Muscle layer of duodenum (tissue), 2 donors: Measurements from ENCODE around the gene PELI3.

Experiments
- H3K27ac ChIP-seq: one replicate; pipeline ENCODE4 v1.7.0; 2013; ENCODE audit warnings: mild to moderate bottlenecking, low read length
- H3K27me3 ChIP-seq: one replicate; pipeline ENCODE4 v1.7.0; 2013; ENCODE audit warnings: low read depth, mild to moderate bottlenecking, control low read depth, low read length
- H3K36me3 ChIP-seq, 2 donors: one replicate each; pipeline ENCODE4 v1.7.0; 2013; ENCODE audit warnings: low read length in 2 of 2, control low read depth in 1 of 2, mild to moderate bottlenecking in 1 of 2; ENCODE audit not compliant: insufficient read depth in 2 of 2, control insufficient read depth in 1 of 2
- H3K4me1 ChIP-seq, 2 donors: one replicate each; pipeline ENCODE4 v1.7.0; 2013; ENCODE audit warnings: low read length in 2 of 2, mild to moderate bottlenecking in 2 of 2, control low read depth in 1 of 2, moderate library complexity in 1 of 2; ENCODE audit not compliant: insufficient read depth in 2 of 2, control insufficient read depth in 1 of 2
- H3K4me3 ChIP-seq, 2 donors: one replicate each; pipeline ENCODE4 v1.7.0; 2013; ENCODE audit warnings: low read length in 2 of 2, low read depth in 1 of 2, mild to moderate bottlenecking in 1 of 2
- H3K9me3 ChIP-seq, 2 donors: one replicate each; pipeline ENCODE4 v1.7.0; 2013; ENCODE audit warnings: low read length in 2 of 2, control low read depth in 1 of 2, mild to moderate bottlenecking in 1 of 2; ENCODE audit not compliant: control insufficient read depth in 1 of 2
- donor health status: healthy.

PELI3 gene

GRCh38 chr11:66491315-66491935 lies 24.7 kb downstream of the PELI3 start:
- Histone ChIP-seq H3K4me1 (no peaks in the 10 kb centered on the region), H3K27me3 (no peaks in the 10 kb centered on the region), H3K36me3 (peaks cover 22 to 59% of the 10 kb centered on the region in 2 donors), H3K4me3 (no peak overlapping the region), H3K9me3 (no peaks in the 10 kb centered on the region), H3K27ac (no peak overlapping the region)

DNA sequence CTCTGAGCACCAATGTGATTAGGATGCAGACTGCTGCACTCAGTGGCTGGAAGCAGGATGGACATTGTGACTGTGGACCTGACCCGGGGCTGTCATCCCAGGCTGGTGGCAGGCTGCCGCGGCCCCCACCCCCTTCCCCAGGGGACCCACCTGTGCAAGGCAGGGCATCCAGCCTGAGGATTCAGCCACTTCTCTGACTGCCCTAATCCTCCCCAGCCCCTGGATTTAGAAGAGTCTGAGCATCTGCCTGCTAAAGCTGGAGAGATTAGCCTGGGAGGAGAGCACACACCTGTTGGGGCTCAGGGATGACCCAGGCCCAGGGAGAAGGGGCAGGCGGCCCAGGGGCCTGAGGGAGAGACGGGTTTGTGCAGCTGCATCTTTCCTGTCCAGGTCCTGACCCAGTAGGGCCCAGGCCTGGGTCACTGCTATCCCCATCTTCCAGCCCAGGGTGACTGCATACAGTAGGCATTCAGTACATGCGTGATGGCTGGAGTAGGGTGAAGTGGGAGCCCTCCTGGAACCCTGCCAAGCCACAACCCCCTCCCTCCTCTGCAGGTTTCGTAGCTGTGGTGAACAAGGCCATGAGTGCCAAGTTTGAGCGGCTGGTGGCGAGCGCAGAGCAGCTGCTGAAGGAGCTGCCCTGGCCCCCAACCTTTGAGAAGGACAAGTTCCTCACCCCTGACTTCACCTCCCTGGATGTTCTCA lies 25.6 kb downstream of the PELI3 start:
- Histone ChIP-seq H3K36me3 (peaks cover 19 to 59% of the 10 kb centered on the region in 2 donors), H3K4me1 (no peaks in the 10 kb centered on the region), H3K9me3 (no peaks in the 10 kb centered on the region), H3K4me3 (no peak overlapping the region), H3K27me3 (no peaks in the 10 kb centered on the region), H3K27ac (no peak overlapping the region)

DNA sequence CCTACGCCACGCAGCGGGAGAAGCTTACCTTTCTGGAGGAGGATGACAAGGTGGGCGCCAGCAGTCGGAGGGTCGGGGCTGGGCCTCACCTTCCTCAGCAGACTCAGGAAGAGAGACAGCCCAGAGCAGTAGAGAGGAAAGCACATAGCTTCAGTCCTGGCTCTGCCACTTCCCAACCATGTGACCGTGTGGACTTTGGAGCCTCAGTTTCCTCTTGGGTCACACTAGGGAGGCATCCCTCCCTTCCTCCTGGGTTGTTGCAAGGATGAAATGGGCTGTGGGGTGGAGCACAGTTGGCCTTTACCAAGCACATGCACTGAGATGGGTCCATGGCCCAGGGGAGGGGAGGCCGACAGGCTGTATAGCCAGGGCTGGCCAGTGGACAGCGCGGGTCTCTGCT lies 26.4 kb downstream of the PELI3 start:
- no peak overlapping the region for H3K4me3 ChIP-seq
- H3K27ac ChIP-seq, result no peak overlapping the region
- peaks cover 11 to 55% of the 10 kb centered on the region in 2 donors for H3K36me3 ChIP-seq
- H3K4me1 ChIP-seq, result no peaks in the 10 kb centered on the region
- no peaks in the 10 kb centered on the region for H3K9me3 ChIP-seq
- H3K27me3 ChIP-seq, result no peaks in the 10 kb centered on the region

- Histone ChIP-seq H3K36me3 (peaks cover 11 to 46% of the 10 kb centered on the region in 2 donors), H3K4me1 (no peaks in the 10 kb centered on the region), H3K27me3 (no peaks in the 10 kb centered on the region), H3K9me3 (no peaks in the 10 kb centered on the region), H3K4me3 (no peak overlapping the region), H3K27ac (no peak overlapping the region)
Observed at GRCh38 chr11:66494458-66494857, 27.8 kb downstream of the PELI3 start.

GRCh38 chr11:66494935-66495334 lies 28.2 kb downstream of the PELI3 start:
- Histone ChIP-seq H3K36me3 (peaks cover 11 to 42% of the 10 kb centered on the region in 2 donors), H3K27ac (no peak overlapping the region), H3K4me1 (no peaks in the 10 kb centered on the region), H3K9me3 (no peaks in the 10 kb centered on the region), H3K4me3 (no peak overlapping the region), H3K27me3 (no peaks in the 10 kb centered on the region)

DNA sequence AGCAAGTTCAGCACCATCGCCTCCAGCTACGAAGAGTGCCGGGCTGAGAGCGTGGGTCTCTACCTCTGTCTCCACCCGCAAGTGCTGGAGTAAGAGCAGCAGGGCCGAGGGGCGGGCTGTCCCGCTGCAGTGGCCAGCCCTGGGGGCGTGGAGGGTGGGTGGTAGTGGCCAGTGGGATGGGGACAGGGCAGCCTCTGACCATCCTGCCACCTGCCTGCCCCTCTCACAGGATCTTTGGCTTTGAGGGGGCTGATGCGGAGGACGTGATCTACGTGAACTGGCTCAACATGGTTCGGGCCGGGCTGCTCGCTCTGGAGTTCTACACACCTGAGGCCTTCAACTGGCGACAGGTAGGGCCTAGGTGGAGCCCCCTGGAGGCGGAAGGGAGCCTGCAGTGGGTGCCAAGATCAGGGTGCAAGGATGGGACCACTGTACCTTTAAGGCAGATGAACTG lies 28.7 kb downstream of the PELI3 start:
- H3K36me3 ChIP-seq, result peaks cover 11 to 45% of the 10 kb centered on the region in 2 donors
- no peaks in the 10 kb centered on the region for H3K4me1 ChIP-seq
- H3K27ac ChIP-seq, result no peak overlapping the region
- H3K9me3 ChIP-seq, result no peaks in the 10 kb centered on the region
- no peak overlapping the region for H3K4me3 ChIP-seq
- no peaks in the 10 kb centered on the region for H3K27me3 ChIP-seq

GRCh38 chr11:66497206-66497605 lies 30.5 kb downstream of the PELI3 start:
- Histone ChIP-seq H3K27me3 (no peaks in the 10 kb centered on the region), H3K4me3 (no peak overlapping the region), H3K9me3 (no peaks in the 10 kb centered on the region), H3K27ac (no peak overlapping the region), H3K36me3 (peaks cover 11 to 41% of the 10 kb centered on the region in 2 donors), H3K4me1 (no peaks in the 10 kb centered on the region)

DNA sequence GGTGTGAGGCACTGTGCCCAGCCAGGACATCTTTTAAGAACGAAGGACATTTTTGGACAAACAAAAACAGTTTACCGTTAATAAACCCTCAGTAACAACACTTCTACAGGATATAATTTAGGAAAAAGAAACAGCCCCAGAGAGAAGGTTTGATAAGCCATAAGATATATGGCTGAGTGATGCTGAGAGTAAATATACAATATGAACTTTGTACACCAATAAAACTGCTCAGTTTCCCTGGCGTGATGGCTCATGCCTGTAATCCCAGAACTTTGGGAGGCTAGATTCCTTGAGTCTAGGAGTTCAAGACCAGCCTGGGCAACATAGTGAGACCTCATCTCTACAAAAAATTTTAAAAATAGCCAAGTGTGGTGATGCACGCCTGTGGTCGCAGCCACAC lies 31.8 kb downstream of the PELI3 start:
- H3K4me3 ChIP-seq, result no peak overlapping the region
- H3K27me3 ChIP-seq, result no peaks in the 10 kb centered on the region
- no peaks in the 10 kb centered on the region for H3K9me3 ChIP-seq
- H3K4me1 ChIP-seq, result no peaks in the 10 kb centered on the region
- peaks cover 4 to 30% of the 10 kb centered on the region in 2 donors for H3K36me3 ChIP-seq
- no peak overlapping the region for H3K27ac ChIP-seq

DNA sequence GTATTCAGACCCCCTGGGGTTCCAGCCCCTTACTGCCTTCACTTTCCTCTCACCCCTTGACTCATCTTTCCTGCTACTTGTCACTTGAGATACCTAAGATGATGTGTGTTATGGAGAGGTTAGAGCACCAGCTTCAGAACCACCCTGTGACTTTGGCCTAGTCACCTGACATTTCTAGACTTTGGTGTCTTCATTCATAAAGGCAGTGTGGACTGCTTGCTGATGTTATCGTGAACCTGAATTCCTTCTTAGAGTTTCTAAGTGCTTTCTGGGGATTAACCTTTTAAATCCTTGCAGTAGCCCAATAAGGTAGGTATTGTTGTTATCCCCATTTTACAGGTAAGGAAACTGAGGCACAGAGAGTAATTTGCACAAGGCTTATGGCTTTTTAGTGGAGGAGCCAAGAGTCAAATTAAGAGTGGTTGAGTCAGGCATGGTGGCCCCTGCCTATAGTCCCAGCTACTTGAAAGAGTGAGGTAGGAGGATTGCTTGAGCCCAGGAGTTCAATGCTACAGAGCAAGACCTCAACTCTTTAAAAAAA lies 38.6 kb downstream of the PELI3 start:
- Histone ChIP-seq H3K4me1 (no peaks in the 10 kb centered on the region), H3K27me3 (no peaks in the 10 kb centered on the region), H3K4me3 (no peak overlapping the region), H3K9me3 (no peaks in the 10 kb centered on the region), H3K27ac (no peak overlapping the region), H3K36me3 (peaks cover 0 to 24% of the 10 kb centered on the region in 2 donors)

GRCh38 chr11:66509131-66509561 lies 42.4 kb downstream of the PELI3 start:
- H3K36me3 ChIP-seq, result peaks cover 3 to 19% of the 10 kb centered on the region in 2 donors
- no peak overlapping the region for H3K27ac ChIP-seq
- H3K4me3 ChIP-seq, result no peak overlapping the region

GRCh38 chr11:66510271-66510989 lies 43.7 kb downstream of the PELI3 start, which contains the start of gene BBS1:
Gene BBS1 (plus strand): TSS chr11:66510635. CDS start chr11:66510660, 25 bp downstream.
- H3K4me3 ChIP-seq, result peak within 1 kb of the TSS; percentile 76 to 84
- peak within 1 kb of the TSS; percentile 69 for H3K27ac ChIP-seq
- no peaks in the 10 kb centered on the region for H3K9me3 ChIP-seq
- no peaks in the 10 kb centered on the region for H3K27me3 ChIP-seq
- peaks cover 6 to 18% of the 10 kb centered on the region in 2 donors for H3K36me3 ChIP-seq
- peaks cover 6 to 10% of the 10 kb centered on the region in 2 donors for H3K4me1 ChIP-seq

More at GRCh38 chr11:66509131-66509561, 42.4 kb downstream of the PELI3 start:
- no peaks in the 10 kb centered on the region for H3K27me3 ChIP-seq
- H3K9me3 ChIP-seq, result no peaks in the 10 kb centered on the region
- peaks cover 6 to 10% of the 10 kb centered on the region in 2 donors for H3K4me1 ChIP-seq
